Mesothelial cell of epicardium (in vitro differentiated cells): ENCODE results near the gene DMAC1. TPM values are rescaled to one million over a fixed set of nuclear protein-coding genes. Genes with fewer than 3 reads are reported as not detected.
A peak's percentile ranks its signal among the peaks of the same experiment; 100 is the strongest.

Source experiments
- DNase-seq, 2 experiments: peaks; one replicate each; pipeline ENCODE4 v3.0.0; 2021; ENCODE audit warnings: low spot score in 2 of 2; ENCODE audit not compliant: unreplicated experiment in 2 of 2
- H3K27ac Mint-ChIP-seq: 2 replicates; pipeline ENCODE4 v1.8.0; 2021; ENCODE audit warnings: mixed read lengths
- H3K27me3 Mint-ChIP-seq: 2 replicates; pipeline ENCODE4 v1.8.0; 2021; ENCODE audit warnings: low read depth, mixed read lengths
- H3K36me3 Mint-ChIP-seq: 2 replicates; pipeline ENCODE4 v1.8.0; 2021; ENCODE audit warnings: mixed read lengths
- H3K4me1 Mint-ChIP-seq: 2 replicates; pipeline ENCODE4 v1.8.0; 2021; ENCODE audit warnings: mixed read lengths
- H3K4me3 Mint-ChIP-seq: 2 replicates; pipeline ENCODE4 v1.8.0; 2021; ENCODE audit warnings: mild to moderate bottlenecking, moderate library complexity, mixed read lengths
- H3K9me3 Mint-ChIP-seq: 2 replicates; pipeline ENCODE4 v1.8.0; 2021; ENCODE audit warnings: mixed read lengths
- CTCF ChIP-seq: fragments of 200-600 bp; sonication (generic); IDR thresholded peaks from one replicate; pipeline ENCODE4 v1.5.0; 2021; ENCODE audit warnings: antibody characterized with exemption; ENCODE audit not compliant: unreplicated experiment
- total RNA-seq: library from RNA; stranded (reverse); gene quantifications from 3 replicates; pipeline ENCODE4 v1.2.1, GENCODE V29; 2021

Gene DMAC1
- 60.0 to 62.3 TPM (median 61.4 TPM) in 3 replicates for total RNA-seq

DNA sequence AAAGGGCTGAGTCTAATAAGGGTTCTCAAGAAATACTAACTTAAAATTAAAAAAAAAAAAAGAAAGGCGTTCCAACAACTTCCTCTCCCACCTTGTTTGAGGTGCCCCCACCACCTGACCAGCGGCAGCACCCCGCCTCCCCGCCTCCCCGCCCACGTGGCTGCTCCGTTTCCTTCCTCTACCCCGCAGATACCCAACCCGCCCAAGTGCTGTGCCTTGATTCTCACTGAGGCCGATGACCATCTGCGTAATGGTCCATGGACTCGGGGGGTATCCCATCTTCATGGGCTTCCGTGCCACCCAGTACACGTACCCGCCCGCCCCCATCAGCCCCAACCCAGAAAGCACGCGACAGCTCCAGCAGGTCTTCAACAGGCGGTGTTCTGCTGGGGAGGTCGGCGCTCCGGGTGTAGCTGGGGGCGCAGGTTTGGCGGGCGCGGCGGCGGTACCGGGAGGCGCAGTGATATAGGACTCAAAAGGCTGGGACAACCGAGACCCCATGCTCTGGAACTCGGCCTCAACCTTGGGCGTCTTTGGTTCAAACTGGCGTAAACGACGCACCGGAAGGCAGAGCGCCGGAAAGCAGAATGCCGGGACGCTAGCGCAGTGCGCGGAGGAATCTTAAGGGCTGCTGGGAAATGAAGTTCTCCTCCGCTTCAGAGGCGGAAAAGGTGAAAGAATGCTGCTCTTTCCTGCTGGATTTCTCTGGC, at the start of gene DMAC1:
Gene DMAC1 (minus strand): TSS at position 545 of the 710 bp plus-strand sequence. CDS start 44 bp downstream, at position 501.
- Mint-ChIP-seq H3K9me3 (no peaks in the 10 kb centered on the region), H3K4me3 (peak within 1 kb of the TSS; percentile 82), H3K36me3 (peaks cover 12% of the 10 kb centered on the region), H3K4me1 (peaks cover 18% of the 10 kb centered on the region), H3K27ac (peak within 1 kb of the TSS; percentile 77), H3K27me3 (no peaks in the 10 kb centered on the region)
- DNase-seq = peak; percentile 38 to 62
- TF ChIP-seq CTCF = no peak

DNA sequence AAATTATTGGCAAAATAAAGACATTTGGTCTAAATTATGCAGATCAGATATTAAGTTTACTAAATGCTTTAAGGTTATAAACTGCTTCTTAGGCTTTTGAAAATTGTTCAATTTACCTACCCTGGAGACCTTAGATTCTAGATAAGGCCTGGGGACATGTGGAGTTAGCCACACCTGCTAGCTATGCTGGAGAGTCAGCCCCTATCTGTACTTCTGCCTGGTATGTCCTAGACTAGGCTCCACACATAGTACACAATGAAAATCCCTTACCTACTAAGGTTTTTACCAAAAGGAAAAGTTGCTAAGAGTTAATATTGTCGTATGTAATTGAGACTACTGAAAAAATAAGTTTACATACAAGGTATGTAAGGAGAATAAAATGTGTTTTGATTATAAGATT, 49.8 kb upstream of the DMAC1 start:
- no peaks in the 10 kb centered on the region for H3K4me1 Mint-ChIP-seq
- H3K4me3 Mint-ChIP-seq = no peak overlapping the region
- H3K9me3 Mint-ChIP-seq = peaks cover 12% of the 10 kb centered on the region
- DNase-seq = no peak
- no peak overlapping the region for H3K27ac Mint-ChIP-seq
- H3K27me3 Mint-ChIP-seq = no peaks in the 10 kb centered on the region
- H3K36me3 Mint-ChIP-seq = no peaks in the 10 kb centered on the region
- TF ChIP-seq CTCF = no peak

- Mint-ChIP-seq H3K4me3 (no peak overlapping the region), H3K36me3 (no peaks in the 10 kb centered on the region), H3K9me3 (peaks cover 12% of the 10 kb centered on the region), H3K27me3 (no peaks in the 10 kb centered on the region), H3K4me1 (no peaks in the 10 kb centered on the region), H3K27ac (no peak overlapping the region)
- no peak for TF ChIP-seq CTCF
- no peak for DNase-seq
Measured at GRCh38 chr9:7848498-7848897, 48.9 kb upstream of the DMAC1 start.

- Mint-ChIP-seq H3K27ac (no peak overlapping the region), H3K36me3 (no peaks in the 10 kb centered on the region), H3K4me1 (no peaks in the 10 kb centered on the region), H3K27me3 (no peaks in the 10 kb centered on the region), H3K9me3 (peaks cover 8% of the 10 kb centered on the region), H3K4me3 (no peak overlapping the region)
- TF ChIP-seq CTCF = no peak
- no peak for DNase-seq
Measured at GRCh38 chr9:7844242-7844641, 44.7 kb upstream of the DMAC1 start.

DNA sequence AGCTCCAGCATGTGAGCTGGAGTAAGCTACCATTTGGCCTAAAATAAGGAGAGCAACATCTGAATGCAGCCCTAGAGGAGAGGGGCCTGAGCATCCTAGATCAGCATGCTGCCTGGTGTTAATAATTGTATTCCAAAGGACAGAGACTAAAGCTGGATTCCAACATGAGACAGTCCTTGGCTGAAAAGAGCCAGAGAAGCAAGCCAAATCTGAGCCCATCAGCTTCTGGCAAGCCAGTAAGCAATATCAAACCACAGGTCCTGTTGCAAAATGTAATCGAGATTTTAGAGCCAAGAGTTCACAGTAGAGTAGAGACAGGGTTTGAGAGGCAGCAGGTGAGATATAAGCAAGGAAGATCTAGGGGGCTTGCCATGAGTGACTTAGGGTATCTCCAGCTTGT, 42.3 kb upstream of the DMAC1 start:
- Mint-ChIP-seq H3K9me3 (peaks cover 8% of the 10 kb centered on the region), H3K36me3 (no peaks in the 10 kb centered on the region), H3K27ac (no peak overlapping the region), H3K4me1 (no peaks in the 10 kb centered on the region), H3K4me3 (no peak overlapping the region), H3K27me3 (no peaks in the 10 kb centered on the region)
- no peak for TF ChIP-seq CTCF
- no peak for DNase-seq

DNA sequence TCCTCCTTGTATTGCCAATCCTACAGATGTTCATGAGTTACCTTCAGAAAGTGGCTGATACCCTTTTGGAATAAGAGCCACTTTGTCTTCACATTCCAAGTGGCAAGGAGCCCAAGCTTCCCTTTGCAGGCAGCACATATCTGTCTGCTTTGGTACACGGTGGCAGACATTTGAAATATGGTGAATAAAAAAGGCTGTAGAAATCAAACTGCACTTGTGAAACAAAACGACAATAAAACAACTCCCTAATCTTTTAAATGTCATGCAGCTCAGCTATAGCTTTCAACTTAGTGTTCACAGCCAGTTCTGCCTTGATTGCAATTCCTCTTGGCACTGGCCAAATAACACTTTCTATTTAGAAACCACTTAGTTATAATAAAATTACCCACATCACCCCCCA, 35.0 kb upstream of the DMAC1 start:
- Mint-ChIP-seq H3K27me3 (peaks cover 6% of the 10 kb centered on the region), H3K4me1 (no peaks in the 10 kb centered on the region), H3K27ac (no peak overlapping the region), H3K36me3 (no peaks in the 10 kb centered on the region), H3K4me3 (no peak overlapping the region), H3K9me3 (peaks cover 19% of the 10 kb centered on the region)
- DNase-seq = no peak
- no peak for TF ChIP-seq CTCF
